ENCODE measurements around the gene MIF4GD. TPM values are rescaled to one million over a fixed set of nuclear protein-coding genes. Genes with fewer than 3 reads are reported as not detected.

The MIF4GD gene
- total and polyA plus RNA-seq, 8 donors: 10.6 to 17.6 (median 14.7) TPM

DNA sequence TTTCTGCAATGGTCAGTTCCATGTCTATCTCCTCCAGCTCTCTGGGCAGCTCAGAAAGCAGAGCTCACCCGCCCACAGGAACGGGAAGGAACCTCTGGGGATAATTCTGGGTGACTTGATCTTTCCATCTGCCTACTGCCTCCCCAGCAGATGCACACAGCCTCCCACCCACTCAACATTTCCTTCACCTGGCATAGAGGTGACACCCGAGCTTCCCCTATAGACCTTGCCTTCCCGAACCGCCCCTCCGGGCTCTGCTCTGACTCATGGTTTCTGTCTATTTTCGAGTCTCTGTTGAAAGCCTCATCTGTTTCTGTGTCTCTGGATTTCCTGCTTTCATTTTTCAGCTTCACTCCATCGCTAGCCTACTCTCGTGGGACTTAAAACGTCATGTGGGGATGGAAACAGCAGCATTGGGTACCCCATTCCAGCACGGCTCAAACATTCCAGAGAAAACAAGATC, 21.0 kb downstream of the MIF4GD start:
- Histone ChIP-seq H3K4me3 (no peak overlapping the region), H3K4me1 (no peaks in the 10 kb centered on the region), H3K27ac (no peak overlapping the region), H3K36me3 (peaks cover under 1 to 14% (median 5%) of the 10 kb centered on the region in 3 donors), H3K9me3 (no peaks in the 10 kb centered on the region), H3K27me3 (no peaks in the 10 kb centered on the region)
- ATAC-seq (peak in 3 of 4 donors; percentile 43 to 67 (median 49)), FAIRE-seq (no peak), DNase-seq (no peak)
- no peak for TF ChIP-seq CTCF (IDR thresholded peaks at IDR 0.05)
- intact Hi-C loops (cut with DNase I): no loop called here
- WGBS, 2 donors: 75 to 79% methylated on average over 11 of the region's 11 CpGs

DNA sequence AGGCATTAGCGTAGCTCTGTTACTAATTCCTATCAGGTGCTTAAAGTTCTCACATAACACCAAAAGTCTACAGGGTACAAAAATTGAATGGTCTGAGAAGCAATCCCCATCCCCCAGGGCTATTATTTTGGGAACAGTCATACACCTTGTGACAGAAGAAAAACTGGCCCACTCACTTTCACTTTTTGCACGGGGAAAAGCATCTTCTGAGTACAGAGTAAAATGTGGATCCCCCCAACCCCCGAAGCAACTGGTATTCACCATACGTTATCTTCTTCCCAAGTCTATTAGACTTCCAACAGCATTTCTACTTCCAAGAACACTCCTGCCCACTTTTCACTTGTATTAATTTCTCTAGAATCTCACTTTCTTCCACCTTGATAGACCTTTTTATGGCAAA, 21.5 kb downstream of the MIF4GD start:
- Histone ChIP-seq H3K4me1 (no peaks in the 10 kb centered on the region), H3K4me3 (no peak overlapping the region), H3K27ac (no peak overlapping the region), H3K27me3 (no peaks in the 10 kb centered on the region), H3K36me3 (peaks cover 2 to 17% (median 5%) of the 10 kb centered on the region in 3 donors), H3K9me3 (no peaks in the 10 kb centered on the region)
- no peak for DNase-seq
- WGBS, 2 donors: 72 to 75% methylated on average over 4 of the region's 4 CpGs
- no peak for FAIRE-seq
- TF ChIP-seq CTCF (IDR thresholded peaks at IDR 0.05): no peak
- ATAC-seq: no peak
- intact Hi-C loops (cut with DNase I): no loop called here

DNA sequence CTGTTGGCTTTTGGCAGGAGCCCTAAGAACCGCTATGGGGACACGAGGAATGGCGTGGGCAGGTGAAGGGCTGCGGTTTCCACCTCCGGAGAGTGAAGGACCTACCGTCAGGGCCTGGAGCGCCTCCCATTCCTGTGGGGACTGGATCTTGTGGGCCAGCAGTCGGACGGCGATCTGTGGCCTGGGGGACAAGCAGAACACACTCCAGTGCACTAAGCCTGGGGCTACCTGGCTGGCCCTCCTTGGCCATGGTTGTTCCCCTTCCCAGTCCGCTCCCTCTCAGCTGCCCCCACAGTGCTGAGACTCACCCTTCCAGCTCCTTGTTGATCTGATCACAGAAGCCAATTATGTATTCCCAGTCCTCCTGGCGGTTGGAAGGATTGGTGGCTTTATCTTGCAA, 24.6 kb downstream of the MIF4GD start:
- H3K4me1 ChIP-seq: no peaks in the 10 kb centered on the region
- H3K4me3 ChIP-seq: no peak overlapping the region
- H3K27ac ChIP-seq: no peak overlapping the region
- TF ChIP-seq CTCF (IDR thresholded peaks at IDR 0.05): no peak
- no peak for ATAC-seq
- WGBS, 2 donors: 93 to 95% methylated on average over 12 of the region's 12 CpGs
- H3K36me3 ChIP-seq: peaks cover 7 to 46% (median 21%) of the 10 kb centered on the region in 3 donors
- no peaks in the 10 kb centered on the region for H3K9me3 ChIP-seq
- DNase-seq: no peak
- H3K27me3 ChIP-seq: no peaks in the 10 kb centered on the region
- no peak for FAIRE-seq
- intact Hi-C loops (cut with DNase I): no loop called here

- H3K9me3 ChIP-seq: no peaks in the 10 kb centered on the region
- 88 to 91% methylated on average over 6 of the region's 6 CpGs for WGBS, 2 donors
- no peaks in the 10 kb centered on the region for H3K4me1 ChIP-seq
- DNase-seq (no peak), FAIRE-seq (no peak), ATAC-seq (no peak)
- H3K4me3 ChIP-seq: no peak overlapping the region
- no peak for TF ChIP-seq CTCF (IDR thresholded peaks at IDR 0.05)
- H3K36me3 ChIP-seq: peaks cover 7 to 56% (median 27%) of the 10 kb centered on the region in 3 donors
- intact Hi-C loops (cut with DNase I): no loop called here
- H3K27ac ChIP-seq: no peak overlapping the region
- H3K27me3 ChIP-seq: no peaks in the 10 kb centered on the region
Observed at GRCh38 chr17:75245011-75245410, 26.0 kb downstream of the MIF4GD start.

DNA sequence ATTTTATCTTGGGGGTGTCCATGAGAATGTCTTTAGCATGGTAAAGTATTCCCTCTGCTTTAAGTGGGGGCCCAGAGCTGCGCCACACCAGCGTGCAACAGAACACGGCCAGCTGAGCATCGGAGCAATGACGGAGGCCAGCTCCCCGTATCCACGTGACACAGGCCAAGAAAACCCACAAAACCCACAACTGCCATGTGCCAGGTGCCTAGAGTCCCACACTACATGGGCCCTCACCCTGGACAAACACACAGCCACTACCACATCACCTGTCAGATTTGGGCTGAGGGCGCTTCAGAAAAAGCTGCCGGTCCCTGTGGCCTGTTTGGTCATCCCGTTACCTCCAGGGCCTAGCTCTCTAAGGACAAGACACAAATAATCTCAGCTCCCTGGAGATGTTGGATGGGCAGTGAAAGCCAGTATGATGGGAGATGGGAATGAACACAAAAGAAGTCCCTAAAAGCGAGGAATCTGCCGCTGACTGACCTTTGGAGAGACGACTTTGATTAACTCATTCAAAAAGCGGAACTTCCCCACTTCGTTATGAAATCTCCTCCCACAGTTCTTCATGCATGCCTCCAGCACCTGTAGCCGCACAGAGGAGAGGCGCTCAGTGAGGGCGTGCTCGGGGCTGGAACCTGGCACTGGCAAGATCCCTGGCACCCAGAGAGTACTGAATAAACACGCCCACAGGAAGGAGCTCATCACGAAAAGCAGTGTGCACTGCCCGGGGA, 26.7 kb downstream of the MIF4GD start:
- no peak for FAIRE-seq
- no peaks in the 10 kb centered on the region for H3K9me3 ChIP-seq
- no peak for TF ChIP-seq CTCF (IDR thresholded peaks at IDR 0.05)
- no peaks in the 10 kb centered on the region for H3K4me1 ChIP-seq
- no peaks in the 10 kb centered on the region for H3K27me3 ChIP-seq
- no peak for DNase-seq
- intact Hi-C loops (cut with DNase I): no loop called here
- no peak overlapping the region for H3K27ac ChIP-seq
- ATAC-seq: no peak
- peaks cover 7 to 57% (median 31%) of the 10 kb centered on the region in 3 donors for H3K36me3 ChIP-seq
- 89 to 90% methylated on average over 22 of the region's 22 CpGs for WGBS, 2 donors
- no peak overlapping the region for H3K4me3 ChIP-seq

Measured in pancreas (tissue), 10 donors.